Stomach (tissue), 9 donors: ENCODE results near the gene ARID5B. TPM values are rescaled to one million over a fixed set of nuclear protein-coding genes. Genes with fewer than 3 reads are reported as not detected.

ENCODE experiments used
- DNase-seq, 2 donors: peaks; one replicate each; pipeline versions ENCODE4 v3.0.0 to v3.0.0-alpha.2; 2013 to 2019
- H3K27ac ChIP-seq, 5 donors: fragments of 200-600 bp in 4 of 5; sonication (generic) in 4 of 5; one replicate each; pipeline ENCODE4 v1.5.1; 2013 to 2019; ENCODE audit warnings: mild to moderate bottlenecking in 1 of 5, moderate library complexity in 1 of 5
- H3K27me3 ChIP-seq, 3 donors: fragments of 200-600 bp; sonication (generic); one replicate each; pipeline ENCODE4 v1.5.1; 2017 to 2019; ENCODE audit warnings: mixed run types in 1 of 3
- H3K36me3 ChIP-seq, 4 donors: fragments of 200-600 bp; sonication (generic); 1 replicate in 3 of 4; 2 replicates in 1 of 4; pipeline ENCODE4 v1.5.1; 2016 to 2019
- H3K4me1 ChIP-seq, 4 donors: fragments of 200-600 bp; sonication (generic); one replicate each; pipeline ENCODE4 v1.5.1; 2016 to 2019
- H3K4me3 ChIP-seq, 4 donors: fragments of 200-600 bp; sonication (generic) in 3 of 4; one replicate each; pipeline ENCODE4 v1.5.1; 2016 to 2019; ENCODE audit warnings: mild to moderate bottlenecking in 1 of 4
- H3K9me3 ChIP-seq, 4 donors: fragments of 200-600 bp; sonication (generic); one replicate each; pipeline ENCODE4 v1.5.1; 2016 to 2019
- CTCF ChIP-seq, 7 experiments: fragments of 450-650 bp in 4 of 7; fragments of 200-600 bp in 3 of 7; sonication (generic) in 3 of 7; IDR thresholded peaks; one replicate each; pipeline ENCODE4 v1.5.1; 2016 to 2019; ENCODE audit warnings: antibody characterized with exemption in 7 of 7, control low read depth in 2 of 7, mild to moderate bottlenecking in 1 of 7
- EP300 ChIP-seq: sonication (generic); formaldehyde crosslinking; IDR thresholded peaks from one replicate; pipeline ENCODE4 v1.6.1; 2017; ENCODE audit warnings: antibody characterized with exemption
- POLR2A ChIP-seq, 4 donors: fragments of 450-650 bp; IDR thresholded peaks; one replicate each; pipeline ENCODE4 v1.6.1; 2016; ENCODE audit warnings: antibody characterized with exemption in 4 of 4, control low read depth in 2 of 4, mild to moderate bottlenecking in 1 of 4, moderate library complexity in 1 of 4
- POLR2AphosphoS5 ChIP-seq, 3 donors: sonication (generic); formaldehyde crosslinking; IDR thresholded peaks; one replicate each; pipeline ENCODE4 v1.6.1; 2016; ENCODE audit warnings: antibody characterized with exemption in 3 of 3
- WGBS, 5 donors: extraction: QIAGEN DNeasy Blood & Tissue Kit in 3 of 5; methylation state at CpG; one replicate each; pipeline versions ENCODE4 v1.1.5 to v1.1.7; 2013 to 2018; 5-methylcytosine and 5-hydroxymethylcytosine counted together
- intact Hi-C: fragments of 100-400 bp; cut with DNase I; formaldehyde crosslinking; loops from one replicate; pipeline ENCODE4 v1.15.1; 2023; ENCODE audit warnings: low total_unique reads
- polyA plus RNA-seq, 3 donors: library from polyadenylated mRNA; stranded (reverse); fragments of 200-250 nt; gene quantifications; one replicate each; pipeline ENCODE4 v1.2.3, GENCODE V29; 2013
- total RNA-seq, 5 donors: library from RNA; depleted of rRNA; stranded (reverse); fragments of >200 nt; gene quantifications; one replicate each; pipeline versions ENCODE4 v1.1.0 to v1.2.3, GENCODE V29; 2014 to 2016
- donor health status: healthy with polysubstance abuse.
- donor health status: Bipolar disorder and iron deficiency.
- donor health status: healthy.

The ARID5B gene
- total and polyA plus RNA-seq, 8 donors: 5.4 to 64.2 (median 11.9) TPM

- 53 to 80% (median 57%) methylated on average over 2 of the region's 2 CpGs for WGBS, 5 donors
- intact Hi-C loops: no loop called here
These were observed 11.5 kb downstream of the ARID5B start for GRCh38 chr10:61912981-61913380.

GRCh38 chr10:61918140-61918539, 16.6 kb downstream of the ARID5B start:
- Histone ChIP-seq H3K4me1 (peaks cover 0 to 11% (median 4%) of the 10 kb centered on the region in 4 donors), H3K9me3 (no peaks in the 10 kb centered on the region), H3K27me3 (no peaks in the 10 kb centered on the region), H3K4me3 (no peak overlapping the region), H3K27ac (no peak overlapping the region), H3K36me3 (peaks cover 0 to 12% (median 6%) of the 10 kb centered on the region in 4 donors)
- TF ChIP-seq CTCF (IDR thresholded peaks at IDR 0.05) (no peak), POLR2A (IDR thresholded peaks at IDR 0.05) (no peak), EP300 (no peak), POLR2AphosphoS5 (IDR thresholded peaks at IDR 0.05) (no peak)
- 93 to 100% (median 96%) methylated on average over 1 of the region's 1 CpG for WGBS, 5 donors
- no peak for DNase-seq
- intact Hi-C loops: no loop called here

More at GRCh38 chr10:61912981-61913380, 11.5 kb downstream of the ARID5B start:
- Histone ChIP-seq H3K9me3 (no peaks in the 10 kb centered on the region), H3K27me3 (no peaks in the 10 kb centered on the region), H3K27ac (no peak overlapping the region), H3K4me1 (peaks cover 0 to 33% (median 13%) of the 10 kb centered on the region in 4 donors), H3K36me3 (peaks cover 0 to 12% (median 6%) of the 10 kb centered on the region in 4 donors), H3K4me3 (no peak overlapping the region)
- TF ChIP-seq CTCF (IDR thresholded peaks at IDR 0.05) (no peak), POLR2A (IDR thresholded peaks at IDR 0.05) (no peak), POLR2AphosphoS5 (IDR thresholded peaks at IDR 0.05) (no peak), EP300 (no peak)
- no peak for DNase-seq

GRCh38 chr10:61918989-61919388, 17.5 kb downstream of the ARID5B start:
- Histone ChIP-seq H3K27ac (peak overlapping the region in 1 of 5 donors; percentile 17), H3K36me3 (peaks cover 0 to 11% (median 4%) of the 10 kb centered on the region in 4 donors), H3K4me3 (no peak overlapping the region), H3K9me3 (no peaks in the 10 kb centered on the region), H3K27me3 (no peaks in the 10 kb centered on the region), H3K4me1 (peaks cover 0 to 19% (median 12%) of the 10 kb centered on the region in 4 donors)
- WGBS, 5 donors: 90 to 97% (median 94%) methylated on average over 4 of the region's 4 CpGs
- DNase-seq: no peak
- intact Hi-C loops: no loop called here
- TF ChIP-seq EP300 (no peak), CTCF (IDR thresholded peaks at IDR 0.05) (no peak), POLR2A (IDR thresholded peaks at IDR 0.05) (no peak), POLR2AphosphoS5 (IDR thresholded peaks at IDR 0.05) (no peak)

- no peak for TF ChIP-seq EP300
- TF ChIP-seq CTCF (IDR thresholded peaks at IDR 0.05): no peak
- TF ChIP-seq POLR2AphosphoS5 (IDR thresholded peaks at IDR 0.05): no peak
- TF ChIP-seq POLR2A (IDR thresholded peaks at IDR 0.05): no peak
- Histone ChIP-seq H3K27me3 (no peaks in the 10 kb centered on the region), H3K36me3 (peaks cover 0 to 7% (median 3%) of the 10 kb centered on the region in 4 donors), H3K27ac (peak overlapping the region in 1 of 5 donors; percentile 17), H3K4me3 (no peak overlapping the region), H3K4me1 (peaks cover 0 to 23% (median 18%) of the 10 kb centered on the region in 4 donors), H3K9me3 (no peaks in the 10 kb centered on the region)
- intact Hi-C loops: no loop called here
- WGBS, 5 donors: 65 to 84% (median 76%) methylated on average over 2 of the region's 2 CpGs
- no peak for DNase-seq
These were observed 18.2 kb downstream of the ARID5B start for GRCh38 chr10:61919646-61920215.
